B cell (primary cell): ENCODE results near the gene GSX2. TPM values are rescaled to one million over a fixed set of nuclear protein-coding genes. Genes with fewer than 3 reads are reported as not detected.

Experiments used
- ATAC-seq: fragments of 200-7000 bp; cut with Tn5 transposase; one replicate; pipeline ENCODE4 v1.10.0; 2021; ENCODE audit warnings: low read depth, mild to moderate bottlenecking, moderate number of reproducible peaks, moderate library complexity
- CTCF ChIA-PET: fragments of 350-600 bp; sonication (Branson Sonifier 250); formaldehyde crosslinking; loops from one replicate; lab custom pipeline; 2021; ENCODE audit warnings: antibody characterized with exemption, inconsistent platforms; lab: Charles Lee
- POLR2A ChIA-PET: fragments of 350-600 bp; sonication (Branson Sonifier 250); formaldehyde crosslinking; loops from one replicate; lab custom pipeline; 2021; ENCODE audit warnings: antibody characterized with exemption; lab: Charles Lee
- DNase-seq: peaks from one replicate; pipeline ENCODE4 v3.0.0; 2013
- H2AFZ ChIP-seq: 2 replicates; pipeline ENCODE4 v1.6.1; 2012; ENCODE audit warnings: mild to moderate bottlenecking, low read depth, low read length; ENCODE audit not compliant: insufficient read depth, poor library complexity, severe bottlenecking
- H3K27ac ChIP-seq, 2 donors: 1 replicate in 1 of 2; 2 replicates in 1 of 2; pipeline ENCODE4 v1.5.1; 2012 to 2013; ENCODE audit warnings: low read length in 2 of 2, mild to moderate bottlenecking in 2 of 2, moderate library complexity in 1 of 2
- H3K27me3 ChIP-seq, 4 experiments: fragments of 200-600 bp in 1 of 4; sonication (generic) in 1 of 4; replicated peaks in 1 of 4; 1 replicate in 2 of 4; 2 replicates in 2 of 4; pipeline versions ENCODE4 v1.6.1 to v1.7.0; 2013 to 2016; ENCODE audit warnings: low read length in 3 of 4, mild to moderate bottlenecking in 2 of 4, mixed read lengths in 1 of 4, moderate library complexity in 1 of 4; ENCODE audit not compliant: insufficient read depth in 4 of 4, control insufficient read depth in 3 of 4; ENCODE audit errors: control extremely low read depth in 1 of 4
- H3K36me3 ChIP-seq, 2 experiments: replicated peaks in 1 of 2; 1 replicate in 1 of 2; 2 replicates in 1 of 2; pipeline versions ENCODE4 v1.6.1 to v1.7.1; 2013; ENCODE audit warnings: low read length in 1 of 2; ENCODE audit not compliant: insufficient read depth in 2 of 2, control insufficient read depth in 1 of 2; ENCODE audit errors: control extremely low read depth in 1 of 2, extremely low read depth in 1 of 2
- H3K4me1 ChIP-seq, 2 donors: fragments of 200-600 bp in 1 of 2; sonication (generic) in 1 of 2; 1 replicate in 1 of 2; 2 replicates in 1 of 2; pipeline versions ENCODE4 v1.5.1 to v1.6.1; 2013 to 2017; ENCODE audit warnings: low read length in 2 of 2; ENCODE audit not compliant: control insufficient read depth in 2 of 2, insufficient read depth in 2 of 2
- H3K4me2 ChIP-seq: replicated peaks from 2 replicates; pipeline ENCODE3; 2012; ENCODE audit warnings: mild to moderate bottlenecking, low read depth, low read length; ENCODE audit not compliant: poor library complexity, severe bottlenecking
- H3K4me3 ChIP-seq, 5 experiments: fragments of 200-600 bp in 1 of 5; sonication (generic) in 1 of 5; 1 replicate in 3 of 5; 2 replicates in 2 of 5; pipeline versions ENCODE4 v1.5.1 to v1.7.0; 2011 to 2016; ENCODE audit warnings: low read length in 4 of 5, mild to moderate bottlenecking in 4 of 5, low read depth in 2 of 5, control low read depth in 1 of 5, moderate library complexity in 1 of 5; ENCODE audit not compliant: insufficient read depth in 1 of 5; ENCODE audit errors: control extremely low read depth in 1 of 5, extremely low read depth in 1 of 5
- H3K79me2 ChIP-seq: fragments of 200-600 bp; sonication (generic); one replicate; pipeline ENCODE4 v1.6.0; 2016; ENCODE audit warnings: low read length; ENCODE audit not compliant: control insufficient read depth, insufficient read depth
- H3K9ac ChIP-seq: fragments of 200-600 bp; sonication (generic); 2 replicates; pipeline ENCODE4 v1.6.1; 2017; ENCODE audit warnings: mild to moderate bottlenecking, low read length, moderate library complexity
- H3K9me3 ChIP-seq, 3 donors: one replicate each; pipeline versions ENCODE4 v1.6.1 to v1.7.1; 2013; ENCODE audit warnings: low read length in 2 of 3; ENCODE audit not compliant: control insufficient read depth in 2 of 3, insufficient read depth in 1 of 3; ENCODE audit errors: control extremely low read depth in 1 of 3
- H4K20me1 ChIP-seq: 2 replicates; pipeline ENCODE4 v1.6.0; 2012; ENCODE audit warnings: mild to moderate bottlenecking, low read length; ENCODE audit not compliant: insufficient read depth, control insufficient read depth, poor library complexity, severe bottlenecking
- H3K27ac Mint-ChIP-seq: one replicate; pipeline ENCODE4 v1.8.0; 2021; ENCODE audit warnings: mixed read lengths
- H3K27me3 Mint-ChIP-seq: one replicate; pipeline ENCODE4 v1.8.0; 2021; ENCODE audit warnings: mixed read lengths
- H3K4me1 Mint-ChIP-seq: one replicate; pipeline ENCODE4 v1.8.0; 2021; ENCODE audit warnings: mixed read lengths
- H3K4me3 Mint-ChIP-seq: one replicate; pipeline ENCODE4 v1.8.0; 2021; ENCODE audit warnings: mixed read lengths
- H3K9me3 Mint-ChIP-seq: one replicate; pipeline ENCODE4 v1.8.0; 2022; ENCODE audit warnings: mixed read lengths; ENCODE audit not compliant: insufficient read depth
- CTCF ChIP-seq: fragments of 200-600 bp; IDR thresholded peaks from one replicate; pipeline ENCODE4 v1.8.0; 2022; ENCODE audit warnings: antibody characterized with exemption, mild to moderate bottlenecking
- EZH2 ChIP-seq: IDR thresholded peaks from 2 replicates; pipeline ENCODE4 v1.6.1; 2012; ENCODE audit warnings: borderline replicate concordance, low read depth, mild to moderate bottlenecking, moderate library complexity, low read length; ENCODE audit not compliant: insufficient read depth, poor library complexity, severe bottlenecking
- WGBS: methylation state at CpG from one replicate; pipeline ENCODE4 v1.1.5; 2013; ENCODE audit warnings: missing lambda C conversion rate; ENCODE audit not compliant: insufficient coverage; 5-methylcytosine and 5-hydroxymethylcytosine counted together
- intact Hi-C: fragments of 100-400 bp; cut with micrococcal nuclease; formaldehyde crosslinking; loops from one replicate; pipeline ENCODE4 v1.10.0; 2022
- polyA plus RNA-seq: library from polyadenylated mRNA; depleted of rRNA; stranded (reverse); fragments of >200 nt; gene quantifications from 2 replicates; pipeline ENCODE4 v1.2.3, GENCODE V29; 2012
- total RNA-seq, 2 donors: library from RNA; stranded (reverse); fragments of 120-200 nt in 1 of 2; gene quantifications; 1 replicate in 1 of 2; 2 replicates in 1 of 2; pipeline versions ENCODE4 v1.2.3 to v1.2.4, GENCODE V29; 2013 to 2022

Gene GSX2
- total and polyA plus RNA-seq, 2 donors (not counting 1 experiment from before 2014, with no cell fraction given) = 0.34 to 0.47 TPM

- Mint-ChIP-seq H3K9me3 (no peaks in the 10 kb centered on the region), H3K27ac (peak overlapping the region; percentile 37), H3K27me3 (peaks cover 71% of the 10 kb centered on the region), H3K4me1 (peaks cover 57% of the 10 kb centered on the region), H3K4me3 (peak overlapping the region; percentile 58)
- H3K27me3 ChIP-seq = peaks cover 0 to 94% (median 71%) of the 10 kb centered on the region in 4 experiments
- no peaks in the 10 kb centered on the region for H3K79me2 ChIP-seq
- peaks cover 56 to 69% of the 10 kb centered on the region in 2 donors for H3K4me1 ChIP-seq
- H3K9me3 ChIP-seq = peaks cover 2 to 37% (median 4%) of the 10 kb centered on the region in 3 donors
- ATAC-seq = no peak
- H3K4me3 ChIP-seq = no peak overlapping the region
- TF ChIP-seq EZH2 = no peak
- TF ChIP-seq CTCF = no peak
- ChIA-PET POLR2A (no interaction called here), CTCF (interaction anchor here (0.7 kb wide), 1 partner anchor 8 kb away, joined by 3 read pairs; no protein-coding TSS in a partner anchor)
- peak overlapping the region; percentile 41 for H3K4me2 ChIP-seq
- intact Hi-C loops = loop anchor here (2.0 kb wide), 1 partner anchor 128 kb away; no protein-coding TSS in a partner anchor
- no peaks in the 10 kb centered on the region for H4K20me1 ChIP-seq
- H3K9ac ChIP-seq = no peak overlapping the region
- H2AFZ ChIP-seq = no peak overlapping the region
- 25% methylated on average over 4 of the region's 8 CpGs for WGBS
- H3K27ac ChIP-seq = no peak overlapping the region
- no peaks in the 10 kb centered on the region for H3K36me3 ChIP-seq
- DNase-seq = peak; percentile 24
Observed at GRCh38 chr4:54103190-54103574, 3.2 kb downstream of the GSX2 start.

GRCh38 chr4:54104907-54105306 lies 4.9 kb downstream of the GSX2 start:
- intact Hi-C loops = no loop called here
- peak overlapping the region; percentile 18 for H3K27ac Mint-ChIP-seq
- Histone ChIP-seq H3K9me3 (peaks cover 2 to 39% (median 4%) of the 10 kb centered on the region in 3 donors), H3K4me1 (peaks cover 61 to 71% of the 10 kb centered on the region in 2 donors), H3K36me3 (no peaks in the 10 kb centered on the region), H3K27me3 (peaks cover 0 to 93% (median 72%) of the 10 kb centered on the region in 4 experiments), H3K79me2 (no peaks in the 10 kb centered on the region), H3K27ac (no peak overlapping the region), H3K4me3 (no peak overlapping the region), H4K20me1 (no peaks in the 10 kb centered on the region), H3K4me2 (no peak overlapping the region), H2AFZ (no peak overlapping the region), H3K9ac (no peak overlapping the region)
- TF ChIP-seq CTCF = no peak
- TF ChIP-seq EZH2 = no peak
- H3K27me3 Mint-ChIP-seq = peaks cover 71% of the 10 kb centered on the region
- WGBS = 22% methylated on average over 1 of the region's 1 CpG
- H3K4me3 Mint-ChIP-seq = no peak overlapping the region
- no peak for ATAC-seq
- H3K9me3 Mint-ChIP-seq = no peaks in the 10 kb centered on the region
- H3K4me1 Mint-ChIP-seq = peaks cover 57% of the 10 kb centered on the region
- ChIA-PET CTCF (no interaction called here), POLR2A (no interaction called here)
- DNase-seq = no peak
